ENCODE data around the gene EYA4.

DNA sequence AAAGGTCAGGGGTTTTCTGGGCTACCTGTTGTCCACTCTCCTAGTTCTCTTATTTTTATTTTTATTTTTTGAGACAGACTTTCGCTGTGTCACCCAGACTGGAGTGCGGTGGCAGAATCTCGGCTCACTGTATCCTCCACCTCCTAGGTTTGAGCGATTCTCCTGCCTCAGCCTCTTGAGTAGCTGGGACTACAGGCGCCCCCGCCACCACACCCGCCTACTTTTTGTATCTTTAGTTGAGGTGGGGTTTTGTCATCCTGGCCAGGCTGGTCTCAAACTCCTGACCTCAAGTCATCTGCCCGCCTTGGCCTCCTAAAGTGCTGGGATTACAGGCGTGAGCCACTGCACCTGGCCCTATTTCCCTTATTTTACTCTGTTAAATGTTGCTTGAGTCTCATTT, 149.0 kb downstream of the EYA4 start:
- TF ChIP-seq, protein P1, sequence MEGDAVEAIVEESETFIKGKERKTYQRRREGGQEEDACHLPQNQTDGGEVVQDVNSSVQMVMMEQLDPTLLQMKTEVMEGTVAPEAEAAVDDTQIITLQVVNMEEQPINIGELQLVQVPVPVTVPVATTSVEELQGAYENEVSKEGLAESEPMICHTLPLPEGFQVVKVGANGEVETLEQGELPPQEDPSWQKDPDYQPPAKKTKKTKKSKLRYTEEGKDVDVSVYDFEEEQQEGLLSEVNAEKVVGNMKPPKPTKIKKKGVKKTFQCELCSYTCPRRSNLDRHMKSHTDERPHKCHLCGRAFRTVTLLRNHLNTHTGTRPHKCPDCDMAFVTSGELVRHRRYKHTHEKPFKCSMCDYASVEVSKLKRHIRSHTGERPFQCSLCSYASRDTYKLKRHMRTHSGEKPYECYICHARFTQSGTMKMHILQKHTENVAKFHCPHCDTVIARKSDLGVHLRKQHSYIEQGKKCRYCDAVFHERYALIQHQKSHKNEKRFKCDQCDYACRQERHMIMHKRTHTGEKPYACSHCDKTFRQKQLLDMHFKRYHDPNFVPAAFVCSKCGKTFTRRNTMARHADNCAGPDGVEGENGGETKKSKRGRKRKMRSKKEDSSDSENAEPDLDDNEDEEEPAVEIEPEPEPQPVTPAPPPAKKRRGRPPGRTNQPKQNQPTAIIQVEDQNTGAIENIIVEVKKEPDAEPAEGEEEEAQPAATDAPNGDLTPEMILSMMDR (conservative IDR thresholded peaks at IDR 0.05; ENCODE audit: low read length): no peak
- TF ChIP-seq EZH2phosphoT487 (IDR thresholded peaks at IDR 0.05; ENCODE audit: borderline replicate concordance, low read depth, low read length): no peak

Data from OCI-LY7 (cell line).